DMS79 (cell line): ENCODE results near the gene NNT.
"Not testable (repeated sequence)": the region's sequence is repeated elsewhere in the genome, so short reads cannot be mapped to it uniquely, and the experiment has no call there.

Experiments used
- DNase-seq: peaks from one replicate; lab custom pipeline; 2025; lab: John Stamatoyannopoulos, UW

Gene NNT

DNA sequence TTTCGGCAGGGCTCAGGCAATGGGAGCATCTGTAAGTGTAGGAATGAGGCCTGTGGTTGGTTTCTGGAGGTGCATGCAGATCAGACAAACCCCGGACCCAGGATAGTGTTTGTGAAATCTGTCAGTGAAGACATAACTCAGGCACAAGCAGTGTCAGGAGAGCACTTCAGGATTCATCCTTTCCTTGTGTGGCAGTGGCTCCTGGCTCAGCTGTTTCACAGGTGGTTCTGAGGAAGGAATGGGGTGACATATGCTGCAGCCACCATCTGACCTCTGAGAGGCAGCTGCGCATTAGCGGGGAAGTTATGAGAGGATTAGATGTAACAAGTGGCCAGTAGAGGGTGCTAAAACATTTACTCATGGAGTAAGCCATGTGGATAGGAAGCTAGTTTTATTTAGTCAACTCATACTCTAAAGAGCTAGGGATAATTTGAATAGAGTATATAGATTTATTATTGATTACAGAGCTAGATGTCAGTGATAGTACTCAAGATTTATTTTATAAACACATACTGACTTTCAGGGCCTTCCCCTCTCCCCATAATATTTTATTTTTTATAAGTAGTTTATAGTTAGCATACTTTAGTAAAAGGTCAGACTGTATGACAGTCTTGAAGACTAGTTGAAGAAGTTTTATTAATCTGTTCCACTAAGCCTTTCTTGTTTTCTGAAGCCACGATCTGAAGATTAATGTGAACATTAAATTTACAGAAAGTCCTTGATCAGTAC, 28.4 kb downstream of the NNT start:
- DNase-seq = no peak

DNA sequence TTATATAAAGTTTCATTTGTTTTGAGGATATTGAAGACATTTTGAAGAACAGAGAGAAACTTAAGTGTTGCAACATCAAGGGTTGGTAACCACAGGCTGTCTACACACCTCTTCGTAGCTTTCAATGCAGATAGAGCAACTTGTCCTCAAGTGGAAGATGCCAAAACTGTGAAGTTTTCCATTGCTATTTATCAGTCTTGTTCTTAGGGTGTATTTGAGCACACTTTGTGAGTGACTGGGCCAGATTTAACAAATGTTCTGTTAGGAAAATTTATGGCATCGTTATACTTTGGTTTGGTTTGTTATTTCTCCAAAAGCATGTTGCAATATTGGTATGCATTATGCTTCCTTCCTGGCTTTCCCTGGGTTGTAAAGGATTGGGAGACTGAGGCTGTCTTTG, 31.6 kb downstream of the NNT start:
- DNase-seq = no peak

DNA sequence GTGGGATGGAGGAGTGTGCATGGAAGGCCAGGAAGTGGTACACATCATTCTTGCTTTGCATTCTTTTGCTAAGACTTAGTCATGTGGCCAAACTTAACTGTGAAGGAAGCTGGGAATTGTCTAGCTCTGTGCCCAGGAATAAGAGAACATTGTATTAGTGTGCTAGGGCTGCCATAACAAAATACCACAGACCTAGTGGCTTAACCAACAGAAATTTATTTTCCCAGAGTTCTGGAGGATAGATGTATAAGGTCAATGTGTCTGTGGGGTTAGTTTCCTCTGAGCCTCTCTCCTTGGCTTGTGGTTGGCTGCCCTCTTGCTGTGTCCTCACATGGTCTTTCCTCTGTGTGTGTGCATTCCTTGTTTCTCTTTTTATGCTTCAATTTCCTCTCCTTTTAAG, 32.4 kb downstream of the NNT start:
- DNase-seq = no peak

DNA sequence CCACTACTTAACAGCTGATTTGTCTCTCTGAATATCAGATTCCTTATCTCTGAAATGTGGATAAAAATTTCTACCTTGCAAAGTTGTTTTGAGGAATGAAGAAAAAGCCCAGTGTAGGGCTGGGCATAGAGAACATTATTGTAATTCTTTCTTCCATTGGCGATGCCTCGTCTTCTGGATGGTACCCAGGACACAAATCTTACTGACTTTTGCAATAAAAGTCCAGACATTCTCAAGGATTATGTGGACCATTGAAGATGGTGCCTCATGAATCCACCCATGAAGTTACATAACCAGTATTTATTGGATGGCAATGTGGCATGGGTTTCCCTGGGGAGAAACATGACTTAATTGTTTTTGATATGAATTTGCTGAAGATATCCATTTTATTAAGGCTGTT, 33.1 kb downstream of the NNT start:
- no peak for DNase-seq

DNA sequence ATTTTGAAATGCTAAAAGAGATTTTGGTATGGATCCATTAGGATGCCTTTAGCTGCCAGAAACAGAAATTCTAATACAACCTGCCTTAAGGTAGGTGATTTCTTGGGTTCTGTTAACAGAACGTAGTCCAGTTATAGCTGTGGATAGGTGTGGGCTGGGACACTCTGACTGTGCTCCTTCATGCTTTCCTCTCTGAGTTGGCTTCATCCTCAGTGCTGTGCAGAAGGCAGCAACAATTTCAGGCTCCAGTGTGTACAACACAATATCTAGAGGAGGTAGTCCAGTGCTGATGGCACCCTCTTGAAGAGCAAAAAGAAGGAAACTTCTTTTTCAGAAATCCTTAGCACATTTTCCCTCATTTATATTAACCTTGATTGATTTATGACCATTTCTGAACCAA, 34.4 kb downstream of the NNT start:
- no peak for DNase-seq

DNA sequence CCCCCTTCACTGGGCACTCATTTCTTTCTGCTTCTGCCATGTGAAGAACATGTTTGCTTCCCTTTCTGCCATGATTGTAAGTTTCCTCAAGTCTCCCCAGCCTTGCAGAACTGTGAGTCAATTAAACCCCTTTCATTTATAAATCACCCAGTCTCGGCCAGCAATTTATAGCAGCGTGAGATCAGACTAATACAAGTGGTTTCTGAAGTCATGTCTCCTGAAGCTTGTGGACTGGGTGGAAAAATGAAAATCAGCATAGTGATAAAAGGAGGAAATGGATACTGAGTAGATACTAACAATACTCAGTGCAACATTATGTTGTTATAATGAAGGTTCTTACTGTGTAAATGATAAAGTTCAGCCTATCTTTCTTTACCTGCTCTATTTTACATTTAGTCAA, 35.1 kb downstream of the NNT start:
- no peak for DNase-seq

DNA sequence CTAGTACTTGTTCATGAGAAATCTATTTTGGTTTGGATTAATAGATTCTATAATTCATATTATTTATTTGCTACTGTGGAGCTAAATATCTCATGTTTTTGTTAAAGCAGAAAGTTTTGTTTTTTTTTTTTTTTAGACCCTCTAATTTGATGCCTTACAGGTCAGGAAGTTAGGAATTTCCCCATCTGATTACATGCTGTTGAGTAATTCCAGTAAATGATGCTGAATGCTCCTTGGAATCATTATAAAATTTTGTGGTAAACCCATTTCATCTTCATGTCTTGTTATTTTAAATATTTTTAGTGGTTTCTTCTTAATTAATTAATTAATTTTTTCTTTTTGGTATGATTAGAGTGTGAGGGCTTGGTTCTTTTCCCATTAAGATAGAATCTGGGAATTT, 35.6 kb downstream of the NNT start:
- no peak for DNase-seq

DNA sequence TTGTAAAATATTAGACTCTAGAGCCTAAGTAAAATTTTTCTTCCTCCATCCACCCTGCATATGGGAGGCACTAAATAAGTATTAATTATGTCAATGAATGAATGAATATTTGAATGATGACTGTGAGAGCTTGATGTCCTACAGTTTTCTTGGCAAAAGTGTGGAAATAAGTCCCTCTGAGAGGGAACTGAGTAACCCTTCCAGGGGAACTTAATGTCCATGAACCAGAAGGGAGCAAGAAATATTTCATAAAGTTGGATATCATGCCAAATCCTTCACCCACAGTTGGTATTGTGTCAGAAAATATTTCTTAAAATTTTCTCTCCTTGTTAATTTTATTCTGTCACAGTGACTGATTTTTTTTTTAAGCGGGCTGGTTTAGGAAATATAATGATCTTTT, 36.6 kb downstream of the NNT start:
- no peak for DNase-seq

DNA sequence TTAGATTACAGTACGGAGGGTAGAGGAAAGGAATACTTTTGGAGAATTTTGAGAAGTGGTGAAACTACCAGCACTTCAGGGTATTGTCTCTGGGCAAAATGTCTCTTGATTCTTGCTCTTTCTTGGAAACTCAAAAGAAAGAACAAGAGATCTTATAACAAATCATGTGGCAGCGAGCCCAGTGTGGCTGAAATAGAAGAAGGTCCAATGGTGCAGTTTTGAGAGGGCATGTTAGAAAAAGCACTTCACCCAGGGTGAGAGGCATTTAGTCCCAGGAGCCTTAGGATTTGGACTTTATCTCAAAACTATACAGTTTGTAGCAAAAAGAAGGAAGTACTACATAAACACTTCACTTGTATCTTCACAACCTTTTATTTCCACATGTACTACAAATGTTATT, 39.4 kb downstream of the NNT start:
- DNase-seq = peak; percentile 1

DNA sequence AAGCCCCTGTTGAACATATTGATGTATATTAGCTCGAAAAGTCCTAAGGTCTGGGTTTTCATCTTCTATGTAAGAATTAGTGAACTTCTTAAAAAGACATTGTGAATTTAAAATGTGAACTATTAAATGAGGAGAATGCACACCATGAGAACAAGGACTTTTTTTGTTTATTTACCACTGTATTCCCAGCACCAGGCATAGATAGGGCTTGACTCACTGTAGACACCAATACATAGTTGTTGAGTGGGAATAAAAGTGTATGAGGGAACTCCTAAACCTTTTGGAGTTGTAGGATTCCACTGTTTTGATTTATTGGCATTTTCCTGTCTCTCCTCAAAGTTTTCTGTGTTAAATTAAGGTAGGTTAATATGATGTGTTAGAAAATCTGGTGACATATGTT, 40.3 kb downstream of the NNT start:
- DNase-seq = no peak

DNA sequence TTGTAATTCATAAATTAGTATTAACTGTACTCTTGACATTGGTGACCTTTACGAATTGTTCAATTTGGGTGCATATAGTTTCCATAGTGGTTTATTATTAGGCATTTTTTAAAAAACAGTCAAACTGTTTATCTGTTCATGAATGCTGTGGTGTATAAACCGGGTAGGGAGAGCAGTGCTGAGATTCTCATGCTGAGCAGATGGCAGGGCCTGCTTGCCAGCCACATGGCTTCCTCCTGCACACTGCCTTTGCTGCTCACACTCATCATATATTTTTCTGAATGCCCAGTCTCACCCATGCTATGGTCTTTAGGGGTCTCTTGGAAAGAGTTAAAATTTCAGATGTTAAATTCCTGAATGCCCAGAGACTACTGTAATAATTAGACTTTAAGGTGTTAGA, 40.8 kb downstream of the NNT start:
- DNase-seq = no peak

DNA sequence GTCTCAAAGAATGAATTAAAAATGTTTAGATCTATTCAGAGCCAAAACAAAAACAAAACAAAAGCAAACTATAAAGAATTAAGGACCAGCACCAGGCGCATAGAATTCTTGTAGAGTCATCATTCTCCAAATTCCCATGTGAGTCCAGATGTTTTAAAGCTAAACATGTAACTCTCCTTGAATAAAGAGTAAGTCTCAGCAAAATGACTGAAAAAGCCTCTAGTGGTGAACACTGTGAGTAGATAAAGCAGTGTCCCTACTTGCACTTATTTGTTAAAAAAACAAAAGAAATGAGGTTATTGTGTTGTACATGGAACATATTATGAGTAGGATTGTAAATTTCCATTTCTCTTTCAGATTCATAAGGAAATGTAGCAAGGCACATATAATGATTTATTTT, 44.0 kb downstream of the NNT start:
- no peak for DNase-seq

DNA sequence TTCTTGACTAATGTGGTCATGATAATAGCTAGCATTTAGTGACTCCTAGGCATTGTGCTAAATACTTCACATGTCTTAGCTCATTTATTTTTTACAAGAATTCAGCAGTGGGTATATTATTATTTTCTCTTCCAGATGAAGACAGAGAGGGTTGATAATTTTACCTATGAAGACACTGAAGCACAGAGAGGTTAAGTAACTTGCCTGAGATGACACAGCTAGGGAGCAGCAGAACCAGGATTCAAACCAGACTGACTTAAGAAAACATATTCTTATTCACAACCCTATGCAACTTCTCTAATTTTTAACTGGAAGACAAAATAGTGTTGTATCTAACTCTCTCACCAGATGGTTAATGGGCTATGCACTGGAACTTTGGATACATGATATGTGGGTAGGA, 44.8 kb downstream of the NNT start:
- DNase-seq = no peak

DNA sequence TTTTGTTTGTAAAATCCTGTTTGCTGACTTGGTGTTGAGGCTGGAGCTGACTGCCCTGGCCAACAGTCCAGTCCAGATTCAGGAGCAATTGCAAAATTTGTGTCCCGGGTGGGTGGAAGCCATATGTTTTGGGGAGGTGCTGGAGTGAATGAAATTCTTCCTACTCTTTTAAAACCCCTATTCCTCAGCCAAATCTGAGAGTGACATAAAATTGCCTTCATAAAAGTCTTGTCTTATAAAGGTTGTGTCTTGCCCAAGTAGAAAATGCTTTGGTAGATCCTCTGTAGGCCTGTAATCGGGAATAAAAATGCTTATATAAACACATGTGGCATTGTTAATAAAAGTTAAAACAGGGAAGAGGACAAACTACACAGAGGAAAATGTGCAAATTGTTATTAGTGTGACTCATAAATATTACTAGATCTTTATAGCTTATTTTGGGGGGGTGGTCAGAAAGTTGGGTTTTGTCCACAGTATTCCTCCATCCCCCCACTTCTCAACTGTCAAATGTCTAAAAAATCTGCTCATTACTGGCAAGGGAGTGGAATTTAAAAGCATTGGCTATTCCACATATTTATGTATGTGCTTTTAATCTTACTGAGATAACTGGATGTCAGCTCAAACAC, 45.6 kb downstream of the NNT start:
- no peak for DNase-seq

DNA sequence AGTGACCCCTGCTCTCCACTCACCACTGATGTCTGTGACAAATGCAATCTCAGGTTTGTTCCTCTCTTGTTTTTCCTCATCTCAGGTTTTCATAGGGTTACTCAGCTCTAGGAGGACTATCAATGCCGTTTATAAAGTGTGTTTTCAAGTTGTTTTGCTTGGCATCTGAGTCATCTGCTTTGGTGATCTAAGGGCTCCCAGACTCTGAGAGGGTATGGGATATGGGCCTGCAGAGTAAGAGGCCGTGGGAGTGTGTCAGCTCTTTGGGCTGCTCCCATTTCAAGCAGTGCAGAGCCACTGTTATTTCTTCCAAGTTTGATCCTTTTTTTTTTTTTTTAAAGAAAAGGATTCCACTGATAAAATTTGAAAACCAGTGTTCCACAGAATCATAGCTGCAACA, 46.3 kb downstream of the NNT start:
- DNase-seq = no peak

DNA sequence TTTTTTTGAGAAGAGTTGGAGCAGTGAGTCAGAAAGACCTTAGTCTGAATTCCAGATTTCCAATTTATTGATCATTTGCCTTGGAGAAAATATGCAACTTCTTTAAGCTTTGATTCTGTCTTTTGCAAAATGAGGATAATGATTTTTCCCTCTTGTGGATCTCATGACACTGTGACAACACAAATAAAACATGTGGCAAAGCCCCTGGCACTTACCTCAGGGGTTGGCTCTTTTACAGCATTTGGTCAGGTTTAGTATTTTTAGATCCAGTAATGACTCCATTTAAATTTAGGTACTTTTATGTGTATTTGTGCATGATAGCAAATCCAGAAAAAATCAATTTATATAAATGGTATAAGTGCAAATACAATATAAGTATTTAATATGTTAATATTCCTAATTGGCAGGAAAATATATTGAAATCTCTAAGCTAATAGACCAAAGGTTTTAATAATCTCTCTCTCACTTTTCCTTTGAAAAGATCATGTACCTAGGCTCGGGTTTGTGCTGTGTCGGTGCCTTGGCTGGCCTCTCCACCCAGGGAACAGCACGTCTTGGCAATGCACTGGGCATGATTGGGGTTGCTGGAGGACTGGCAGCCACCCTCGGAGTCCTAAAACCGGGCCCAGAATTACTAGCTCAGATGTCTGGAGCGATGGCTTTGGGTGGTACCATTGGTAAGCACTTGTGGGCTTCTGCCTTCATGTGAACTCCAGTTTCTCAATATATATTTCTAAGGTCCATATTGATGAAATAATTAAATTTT, 49.7 kb downstream of the NNT start:
- no peak for DNase-seq

DNA sequence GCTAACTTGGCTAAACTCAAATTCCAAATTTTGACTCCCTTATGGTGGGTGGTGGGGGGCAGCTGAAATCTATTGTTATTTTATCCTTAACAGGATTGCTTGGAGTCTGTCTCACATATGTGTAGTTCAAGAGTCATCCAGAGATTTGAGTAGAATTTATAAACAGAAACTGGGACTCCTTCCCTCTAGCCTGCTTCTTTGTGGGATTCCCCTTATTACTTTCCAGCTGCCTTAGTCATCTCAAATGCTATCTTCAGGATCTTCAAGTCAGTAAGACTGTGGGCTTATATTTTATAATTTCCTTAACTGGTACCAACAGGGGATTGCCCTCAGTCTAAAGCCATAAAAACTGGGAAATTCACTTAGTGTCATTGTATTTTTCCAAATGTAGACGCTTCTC, 55.5 kb downstream of the NNT start:
- no peak for DNase-seq

DNA sequence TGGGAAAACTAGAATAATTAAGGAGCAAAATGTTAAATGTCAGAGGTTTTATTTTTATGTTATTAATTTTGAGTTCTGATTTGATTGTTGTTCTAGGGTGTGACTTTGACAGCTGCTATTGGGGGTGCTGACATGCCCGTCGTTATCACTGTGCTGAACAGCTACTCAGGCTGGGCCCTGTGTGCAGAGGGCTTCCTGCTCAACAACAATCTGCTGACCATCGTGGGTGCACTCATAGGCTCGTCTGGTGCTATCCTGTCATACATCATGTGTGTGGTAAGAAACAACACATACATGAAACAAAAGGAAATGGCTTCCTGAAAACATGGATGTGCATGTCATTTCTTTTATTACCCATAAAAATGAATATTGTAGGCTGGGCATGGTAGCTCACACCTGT, 56.1 kb downstream of the NNT start:
- no peak for DNase-seq

DNA sequence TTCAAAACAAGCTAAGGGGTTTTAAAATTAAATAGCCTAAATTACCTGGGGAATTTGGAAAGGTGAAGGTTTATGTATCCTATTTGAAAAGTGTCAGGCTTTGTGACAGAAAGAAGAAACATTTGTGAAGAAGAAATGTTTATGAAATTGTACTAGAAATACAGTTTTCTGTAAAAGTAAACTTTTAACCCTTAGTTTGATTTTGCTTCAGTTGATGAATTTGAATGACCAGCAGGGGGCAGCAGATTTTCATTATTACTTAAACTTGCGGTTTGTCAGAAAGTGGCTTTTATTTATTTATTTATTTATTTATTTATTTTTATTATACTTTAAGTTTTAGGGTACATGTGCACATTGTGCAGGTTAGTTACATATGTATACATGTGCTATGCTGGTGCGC, 58.1 kb downstream of the NNT start:
- no peak for DNase-seq

DNA sequence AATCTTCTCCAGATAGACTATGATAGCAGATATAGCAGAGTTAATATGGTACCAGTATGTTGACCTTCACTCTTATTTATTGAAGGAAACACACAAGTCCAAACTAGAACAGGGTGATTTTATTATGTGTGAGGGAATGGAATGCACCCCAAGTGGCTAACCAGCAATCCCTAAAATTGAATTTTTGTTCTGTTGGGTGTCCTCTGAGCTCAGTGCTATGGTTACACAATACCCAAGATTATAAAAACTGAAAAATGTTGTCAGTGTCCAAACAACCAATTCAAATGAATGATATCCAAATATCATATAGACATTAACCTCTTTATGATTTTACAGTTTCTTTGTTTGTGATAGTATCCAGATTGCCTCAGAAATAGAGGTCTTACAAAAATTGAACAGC, 60.9 kb downstream of the NNT start:
- no peak for DNase-seq

DNA sequence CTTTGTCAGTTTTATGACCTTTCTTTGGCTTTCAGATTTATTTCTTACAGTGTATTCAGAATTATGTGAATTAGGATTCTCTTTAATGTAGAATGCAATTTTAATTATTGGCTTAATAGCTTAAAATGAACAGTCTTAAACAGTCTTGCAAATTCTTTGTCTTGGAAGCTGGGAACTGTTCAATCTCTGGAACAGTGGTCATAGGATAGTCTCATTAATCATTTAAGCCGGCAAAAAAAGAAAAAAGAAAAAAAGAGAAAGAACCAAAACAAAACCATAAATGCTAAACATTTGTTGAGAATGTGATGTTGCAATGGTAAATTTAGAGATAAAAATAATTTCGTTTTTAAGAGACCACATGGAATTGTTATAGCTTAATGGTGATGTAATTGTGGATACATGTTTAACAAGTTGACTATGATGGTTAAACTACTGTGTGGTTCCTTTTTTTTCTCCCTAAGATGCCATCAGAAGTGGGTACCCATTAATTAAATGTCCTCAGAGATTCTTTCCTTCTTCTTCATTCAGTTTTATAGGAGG, 61.6 kb downstream of the NNT start:
- DNase-seq = no peak

DNA sequence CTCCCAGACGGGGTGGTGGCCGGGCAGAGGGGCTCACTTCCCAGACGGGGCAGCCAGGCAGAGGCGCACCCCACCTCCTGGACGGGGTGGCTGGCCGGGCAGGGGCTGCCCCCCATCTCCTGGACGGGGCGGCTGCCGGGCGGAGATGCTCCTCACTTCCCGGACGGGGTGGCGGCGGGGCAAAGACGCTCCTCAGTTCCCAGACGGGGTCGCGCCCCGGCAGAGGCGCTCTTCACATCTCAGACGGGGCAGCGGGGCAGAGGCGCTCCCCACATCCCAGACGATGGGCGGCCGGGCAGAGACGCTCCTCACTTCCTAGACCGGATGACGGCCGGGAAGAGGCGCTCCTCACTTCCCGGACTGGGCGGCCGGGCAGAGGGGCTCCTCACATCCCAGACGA, 62.8 kb downstream of the NNT start:
- DNase-seq = not testable (repeated sequence)

DNA sequence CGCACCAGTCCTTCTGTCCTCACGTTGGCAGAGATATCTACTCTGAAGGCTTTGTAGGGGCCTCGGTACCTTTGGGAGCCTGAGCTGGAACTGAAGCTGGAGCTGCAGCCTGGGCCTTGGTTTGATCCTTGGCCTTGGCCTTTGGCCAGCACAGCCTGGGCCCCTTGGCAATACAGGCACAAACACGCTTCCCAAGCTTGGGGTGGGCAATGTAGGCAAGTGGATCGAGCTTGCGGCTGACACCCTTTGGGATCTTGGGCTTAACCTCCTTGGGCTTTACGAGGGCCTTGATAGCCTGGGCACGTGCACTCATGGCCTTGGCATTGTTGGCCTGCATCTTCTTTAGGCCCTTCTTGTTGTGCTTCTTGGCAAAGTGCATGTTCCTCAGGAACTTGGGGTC, 63.7 kb downstream of the NNT start:
- DNase-seq = not testable (repeated sequence)
